K562 (cell line): Measurements from ENCODE around the gene ZNF609. TPM values are rescaled to one million over a fixed set of nuclear protein-coding genes. Genes with fewer than 3 reads are reported as not detected.

Experiments used
- ATAC-seq: fragments of 200-7000 bp; cut with Tn5 transposase; 3 replicates; pipeline ENCODE4 v1.9.1; 2020; ENCODE audit warnings: moderate library complexity
- BruUV-seq: library from RNA; stranded (reverse); fragments of 400-500 nt; replicated peaks from 2 replicates; lab custom pipeline; 2021; lab: Mats Ljungman, UMichigan
- CTCF ChIA-PET: fragments of 300-600 bp; formaldehyde crosslinking; extraction: SDS; loops from one replicate; lab custom pipeline; 2021; ENCODE audit warnings: low intra/inter-chr PET ratio; lab: Yijun Ruan, JAX
- POLR2A ChIA-PET: fragments of 300-600, 350-650 bp; sonication (Branson Sonifier 250); formaldehyde crosslinking; extraction: SDS; loops from one replicate; lab custom pipeline; 2021; ENCODE audit warnings: antibody characterized with exemption, inconsistent platforms; lab: Yijun Ruan, JAX
- DNase-seq, 4 experiments: peaks; one replicate each; pipeline versions ENCODE4 v3.0.0 to v3.0.0-alpha.2; 2011 to 2018; ENCODE audit warnings: low spot score in 3 of 4, mixed read lengths in 3 of 4; ENCODE audit errors: extremely low read depth in 1 of 4
- FAIRE-seq: peaks from 2 replicates; lab custom pipeline; 2011; peaks lifted over from hg19 to GRCh38; lab: Jason Lieb, UNC
- H2AFZ ChIP-seq: 2 replicates; pipeline ENCODE4 v1.6.0; 2011; ENCODE audit warnings: low read depth, low read length, control low read depth, inconsistent platforms
- H3K27ac ChIP-seq: fragments of 200-600 bp; 3 replicates; pipeline ENCODE4 v1.8.0; 2011; ENCODE audit warnings: low read depth, mild to moderate bottlenecking, control low read depth, inconsistent platforms, low read length, moderate library complexity, mixed read lengths; ENCODE audit errors: extremely low read depth
- H3K27me3 ChIP-seq, 2 experiments: fragments of 300-600 bp in 1 of 2; 2 replicates in 1 of 2; 3 replicates in 1 of 2; pipeline versions ENCODE4 v1.6.0 to v1.8.0; 2011; ENCODE audit warnings: inconsistent platforms in 2 of 2, low read length in 2 of 2, mild to moderate bottlenecking in 1 of 2, mixed read lengths in 1 of 2, moderate library complexity in 1 of 2; ENCODE audit not compliant: control insufficient read depth in 2 of 2, insufficient read depth in 2 of 2
- H3K36me3 ChIP-seq: fragments of 300-600 bp; 3 replicates; pipeline ENCODE4 v1.8.0; 2011; ENCODE audit warnings: mild to moderate bottlenecking, low read length, inconsistent platforms; ENCODE audit not compliant: control insufficient read depth, insufficient read depth
- H3K4me1 ChIP-seq, 2 experiments: fragments of 200-600 bp in 1 of 2; replicated peaks in 1 of 2; 2 replicates in 1 of 2; 3 replicates in 1 of 2; pipeline versions ENCODE4 v1.5.1 to v1.8.0; 2011; ENCODE audit warnings: inconsistent platforms in 2 of 2, low read length in 2 of 2, mild to moderate bottlenecking in 1 of 2, mixed read lengths in 1 of 2, moderate library complexity in 1 of 2; ENCODE audit not compliant: control insufficient read depth in 2 of 2, insufficient read depth in 2 of 2
- H3K4me2 ChIP-seq: 2 replicates; pipeline ENCODE4 v1.6.1; 2011; ENCODE audit warnings: low read length, control low read depth, inconsistent platforms, mixed read lengths; ENCODE audit not compliant: insufficient read depth
- H3K4me3 ChIP-seq: fragments of 200-600 bp; sonication (generic), shearing (Covaris generic); 2 replicates; pipeline ENCODE4 v1.5.1; 2016; ENCODE audit warnings: control low read depth, inconsistent platforms
- H3K79me2 ChIP-seq: fragments of 200-600 bp; 3 replicates; pipeline ENCODE4 v1.8.0; 2011; ENCODE audit warnings: low read length, inconsistent platforms; ENCODE audit not compliant: control insufficient read depth, insufficient read depth
- H3K9ac ChIP-seq, 2 experiments: 2 replicates each; pipeline versions ENCODE4 v1.6.0 to v1.6.1; 2011; ENCODE audit warnings: low read depth in 2 of 2, low read length in 2 of 2, control low read depth in 1 of 2, inconsistent platforms in 1 of 2, mild to moderate bottlenecking in 1 of 2, mixed read lengths in 1 of 2; ENCODE audit not compliant: insufficient read depth in 1 of 2
- H3K9me1 ChIP-seq: one replicate; pipeline ENCODE4 v1.6.0; 2011; ENCODE audit warnings: inconsistent platforms, mild to moderate bottlenecking, low read length, moderate library complexity; ENCODE audit not compliant: control insufficient read depth, insufficient read depth
- H3K9me3 ChIP-seq: replicated peaks from 2 replicates; pipeline ENCODE4 v1.5.1; 2011; ENCODE audit warnings: low read depth, low read length, inconsistent platforms; ENCODE audit not compliant: control insufficient read depth, insufficient read depth
- H4K20me1 ChIP-seq: replicated peaks from 2 replicates; pipeline ENCODE4 v1.6.1; 2011; ENCODE audit warnings: low read length, inconsistent platforms, mixed read lengths; ENCODE audit not compliant: control insufficient read depth, insufficient read depth
- ASH1L ChIP-seq: fragments of 450-650 bp; IDR thresholded peaks from 2 replicates; pipeline ENCODE4 v1.6.1; 2018; ENCODE audit warnings: borderline replicate concordance, mild to moderate bottlenecking, low read depth; ENCODE audit not compliant: partially characterized antibody
- C11orf30 ChIP-seq: fragments of 450-650 bp; IDR thresholded peaks from 2 replicates; pipeline ENCODE4 v1.6.1; 2016; ENCODE audit warnings: low read depth, mild to moderate bottlenecking
- ETV5 ChIP-seq: sonication (generic); formaldehyde crosslinking; IDR thresholded peaks from 2 replicates; pipeline ENCODE4 v1.4.0; 2020; ENCODE audit warnings: low read depth, mild to moderate bottlenecking, missing genetic modification reagents
- HMG20B ChIP-seq: fragments of 250-450 bp; sonication (Bioruptor Pico); IDR thresholded peaks from 2 replicates; pipeline ENCODE4 v1.5.0; 2021; ENCODE audit warnings: mild to moderate bottlenecking
- MEIS2 ChIP-seq: fragments of 450-650 bp; IDR thresholded peaks from 2 replicates; pipeline ENCODE4 v1.6.1; 2014; ENCODE audit warnings: mild to moderate bottlenecking; ENCODE audit not compliant: partially characterized antibody
- NR2C2 ChIP-seq, 2 experiments: fragments of 200-800 bp in 1 of 2; sonication (Bioruptor generic) in 1 of 2; sonication (generic) in 1 of 2; formaldehyde crosslinking in 1 of 2; IDR thresholded peaks; 2 replicates each; pipeline versions ENCODE4 v1.6.1 to v1.8.0; 2016 to 2022; ENCODE audit warnings: mild to moderate bottlenecking in 1 of 2, missing compliant biosample characterization in 1 of 2, missing genetic modification characterization in 1 of 2, missing genetic modification reagents in 1 of 2
- RBM14 ChIP-seq: fragments of 200-400 bp; formaldehyde crosslinking; IDR thresholded peaks from 2 replicates; pipeline ENCODE4 v1.6.1; 2018; ENCODE audit warnings: low read depth, mild to moderate bottlenecking, low read length, moderate library complexity, borderline replicate concordance; ENCODE audit not compliant: insufficient read depth
- ZNF143 ChIP-seq: sonication (generic); formaldehyde crosslinking; IDR thresholded peaks from 2 replicates; pipeline ENCODE4 v1.9.0; 2022; ENCODE audit warnings: mild to moderate bottlenecking, missing genetic modification reagents
- ZNF785 ChIP-seq: fragments of 250-450 bp; sonication (Bioruptor Pico); IDR thresholded peaks from 2 replicates; pipeline ENCODE4 v1.4.0; 2020; ENCODE audit warnings: mild to moderate bottlenecking
- WGBS: fragments of 100-300 bp; shearing (Covaris generic); methylation state at CpG from one replicate; pipeline ENCODE4 v1.1.6; 2016; ENCODE audit warnings: low coverage, mixed read lengths; ENCODE audit not compliant: insufficient coverage; ENCODE audit errors: missing lambda C conversion rate; 5-methylcytosine and 5-hydroxymethylcytosine counted together
- in situ Hi-C: fragments of 300-500 bp; cut with MboI; formaldehyde crosslinking; loops from 4 replicates; pipeline ENCODE4 v1.15.0; 2018; ENCODE audit warnings: inconsistent platforms, mixed read lengths
- intact Hi-C: fragments of 100-400 bp; cut with micrococcal nuclease; formaldehyde crosslinking; loops from 2 replicates; pipeline ENCODE4 v1.14.2; 2022
- polyA plus RNA-seq, 8 experiments: library from polyadenylated mRNA; depleted of rRNA in 4 of 8; stranded (reverse) in 5 of 8; unstranded in 3 of 8; fragments of >200 nt; fragmentation: Nextera tagmentation in 2 of 8; fragmentation: Illumina TruSeq in 1 of 8; extraction: Ambion mirVana in 2 of 8; extraction: Trizol in 1 of 8; gene quantifications; 2 replicates each; pipeline versions ENCODE4 v1.2.1 to v1.2.3, GENCODE V29; 2011 to 2014; ENCODE audit warnings: inconsistent platforms in 1 of 8, missing spikeins in 1 of 8
- total RNA-seq, 7 experiments: library from RNA; depleted of rRNA in 6 of 7; stranded (reverse); fragments of >200 nt in 6 of 7; fragmentation: Illumina TruSeq in 2 of 7; extraction: Trizol in 2 of 7; gene quantifications; 2 replicates each; pipeline versions ENCODE4 v1.2.1 to v1.2.3, GENCODE V29; 2011 to 2021; ENCODE audit warnings: low replicate concordance in 1 of 7
- TF ChIP-seq, protein P1 (sequence below), 2 experiments: fragments of 450-650 bp; conservative IDR thresholded peaks; 2 replicates each; pipeline ENCODE4 v1.6.1; 2017; ENCODE audit warnings: mild to moderate bottlenecking in 2 of 2, moderate library complexity in 2 of 2
- TF ChIP-seq, protein P2 (sequence below): fragments of 200-800 bp; sonication (Bioruptor generic); IDR thresholded peaks from 2 replicates; pipeline ENCODE4 v1.6.1; 2016; ENCODE audit warnings: missing genetic modification characterization, missing compliant biosample characterization
- TF ChIP-seq, protein P3 (sequence below): fragments of 450-650 bp; formaldehyde crosslinking; IDR thresholded peaks from 2 replicates; pipeline ENCODE4 v1.4.0; 2022; ENCODE audit warnings: missing genetic modification characterization

The ZNF609 gene
- total and polyA plus RNA-seq, 9 of the 15 experiments (the other 6 are each of a cell fraction or from before 2014, with no cell fraction given): 3.0 to 38.7 (median 17.8) TPM

DNA sequence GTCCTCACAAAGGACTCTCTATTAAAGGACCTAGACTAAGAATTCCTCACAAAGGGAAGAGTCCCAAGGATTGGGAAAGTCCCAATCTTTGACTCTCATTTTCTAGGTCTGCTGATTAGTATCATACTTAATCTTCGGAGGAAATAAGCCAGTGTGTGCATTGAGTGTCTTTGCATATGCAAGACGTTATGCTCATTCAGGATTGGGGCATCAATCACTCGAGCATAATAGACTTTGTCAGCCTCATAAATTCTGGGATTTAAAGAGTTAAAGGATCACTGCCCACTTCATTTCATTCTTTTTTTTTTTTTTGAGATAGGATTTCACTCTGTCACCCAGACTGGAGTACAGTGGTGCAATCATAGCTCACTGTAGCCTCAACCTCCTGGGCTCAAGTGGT, 160.7 kb downstream of the ZNF609 start:
- Histone ChIP-seq H3K4me2 (no peak overlapping the region), H3K9me3 (no peaks in the 10 kb centered on the region), H3K9me1 (no peaks in the 10 kb centered on the region), H2AFZ (no peak overlapping the region), H4K20me1 (peaks cover 12% of the 10 kb centered on the region; the same call in 1 of the 2 replicates), H3K4me3 (no peak overlapping the region), H3K27ac (no peak overlapping the region), H3K27me3 (no peaks in the 10 kb centered on the region), H3K36me3 (peaks cover 26% of the 10 kb centered on the region), H3K4me1 (peaks cover 6 to 31% of the 10 kb centered on the region in 2 experiments; a peak in 4 of 5 replicates), H3K79me2 (peaks cover 71% of the 10 kb centered on the region), H3K9ac (no peak overlapping the region)
- intact Hi-C loops: no loop called here
- CTCF ChIA-PET: no interaction called here
- FAIRE-seq (no peak), DNase-seq (no peak), ATAC-seq (no peak)
- WGBS: 51% methylated on average over 3 of the region's 3 CpGs
- POLR2A ChIA-PET: interaction anchor here (0.6 to 0.9 kb wide), 2 partner anchors 11 to 14 kb away, joined by 3 to 4 read pairs; no protein-coding TSS in a partner anchor
- in situ Hi-C loops: no loop called here
- TF ChIP-seq ASH1L: no peak
- no peak for TF ChIP-seq NR2C2 (CRISPR knock-in tag; IDR thresholded peaks at IDR 0.05)
- no peak for TF ChIP-seq NR2C2 (tag; IDR thresholded peaks at IDR 0.05)
- TF ChIP-seq, protein P1, sequence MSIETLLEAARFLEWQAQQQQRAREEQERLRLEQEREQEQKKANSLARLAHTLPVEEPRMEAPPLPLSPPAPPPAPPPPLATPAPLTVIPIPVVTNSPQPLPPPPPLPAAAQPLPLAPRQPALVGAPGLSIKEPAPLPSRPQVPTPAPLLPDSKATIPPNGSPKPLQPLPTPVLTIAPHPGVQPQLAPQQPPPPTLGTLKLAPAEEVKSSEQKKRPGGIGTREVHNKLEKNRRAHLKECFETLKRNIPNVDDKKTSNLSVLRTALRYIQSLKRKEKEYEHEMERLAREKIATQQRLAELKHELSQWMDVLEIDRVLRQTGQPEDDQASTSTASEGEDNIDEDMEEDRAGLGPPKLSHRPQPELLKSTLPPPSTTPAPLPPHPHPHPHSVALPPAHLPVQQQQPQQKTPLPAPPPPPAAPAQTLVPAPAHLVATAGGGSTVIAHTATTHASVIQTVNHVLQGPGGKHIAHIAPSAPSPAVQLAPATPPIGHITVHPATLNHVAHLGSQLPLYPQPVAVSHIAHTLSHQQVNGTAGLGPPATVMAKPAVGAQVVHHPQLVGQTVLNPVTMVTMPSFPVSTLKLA (conservative IDR thresholded peaks at IDR 0.05): no peak
- TF ChIP-seq ZNF785: no peak
- TF ChIP-seq ETV5 (CRISPR knock-in tag): no peak
- TF ChIP-seq, protein P2, sequence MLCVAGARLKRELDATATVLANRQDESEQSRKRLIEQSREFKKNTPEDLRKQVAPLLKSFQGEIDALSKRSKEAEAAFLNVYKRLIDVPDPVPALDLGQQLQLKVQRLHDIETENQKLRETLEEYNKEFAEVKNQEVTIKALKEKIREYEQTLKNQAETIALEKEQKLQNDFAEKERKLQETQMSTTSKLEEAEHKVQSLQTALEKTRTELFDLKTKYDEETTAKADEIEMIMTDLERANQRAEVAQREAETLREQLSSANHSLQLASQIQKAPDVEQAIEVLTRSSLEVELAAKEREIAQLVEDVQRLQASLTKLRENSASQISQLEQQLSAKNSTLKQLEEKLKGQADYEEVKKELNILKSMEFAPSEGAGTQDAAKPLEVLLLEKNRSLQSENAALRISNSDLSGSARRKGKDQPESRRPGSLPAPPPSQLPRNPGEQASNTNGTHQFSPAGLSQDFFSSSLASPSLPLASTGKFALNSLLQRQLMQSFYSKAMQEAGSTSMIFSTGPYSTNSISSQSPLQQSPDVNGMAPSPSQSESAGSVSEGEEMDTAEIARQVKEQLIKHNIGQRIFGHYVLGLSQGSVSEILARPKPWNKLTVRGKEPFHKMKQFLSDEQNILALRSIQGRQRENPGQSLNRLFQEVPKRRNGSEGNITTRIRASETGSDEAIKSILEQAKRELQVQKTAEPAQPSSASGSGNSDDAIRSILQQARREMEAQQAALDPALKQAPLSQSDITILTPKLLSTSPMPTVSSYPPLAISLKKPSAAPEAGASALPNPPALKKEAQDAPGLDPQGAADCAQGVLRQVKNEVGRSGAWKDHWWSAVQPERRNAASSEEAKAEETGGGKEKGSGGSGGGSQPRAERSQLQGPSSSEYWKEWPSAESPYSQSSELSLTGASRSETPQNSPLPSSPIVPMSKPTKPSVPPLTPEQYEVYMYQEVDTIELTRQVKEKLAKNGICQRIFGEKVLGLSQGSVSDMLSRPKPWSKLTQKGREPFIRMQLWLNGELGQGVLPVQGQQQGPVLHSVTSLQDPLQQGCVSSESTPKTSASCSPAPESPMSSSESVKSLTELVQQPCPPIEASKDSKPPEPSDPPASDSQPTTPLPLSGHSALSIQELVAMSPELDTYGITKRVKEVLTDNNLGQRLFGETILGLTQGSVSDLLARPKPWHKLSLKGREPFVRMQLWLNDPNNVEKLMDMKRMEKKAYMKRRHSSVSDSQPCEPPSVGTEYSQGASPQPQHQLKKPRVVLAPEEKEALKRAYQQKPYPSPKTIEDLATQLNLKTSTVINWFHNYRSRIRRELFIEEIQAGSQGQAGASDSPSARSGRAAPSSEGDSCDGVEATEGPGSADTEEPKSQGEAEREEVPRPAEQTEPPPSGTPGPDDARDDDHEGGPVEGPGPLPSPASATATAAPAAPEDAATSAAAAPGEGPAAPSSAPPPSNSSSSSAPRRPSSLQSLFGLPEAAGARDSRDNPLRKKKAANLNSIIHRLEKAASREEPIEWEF: no peak
- TF ChIP-seq, protein P3, sequence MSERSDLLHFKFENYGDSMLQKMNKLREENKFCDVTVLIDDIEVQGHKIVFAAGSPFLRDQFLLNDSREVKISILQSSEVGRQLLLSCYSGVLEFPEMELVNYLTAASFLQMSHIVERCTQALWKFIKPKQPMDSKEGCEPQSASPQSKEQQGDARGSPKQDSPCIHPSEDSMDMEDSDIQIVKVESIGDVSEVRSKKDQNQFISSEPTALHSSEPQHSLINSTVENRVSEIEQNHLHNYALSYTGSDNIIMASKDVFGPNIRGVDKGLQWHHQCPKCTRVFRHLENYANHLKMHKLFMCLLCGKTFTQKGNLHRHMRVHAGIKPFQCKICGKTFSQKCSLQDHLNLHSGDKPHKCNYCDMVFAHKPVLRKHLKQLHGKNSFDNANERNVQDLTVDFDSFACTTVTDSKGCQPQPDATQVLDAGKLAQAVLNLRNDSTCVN: no peak
- TF ChIP-seq C11orf30: no peak
- no peak for TF ChIP-seq HMG20B (CRISPR knock-in tag)
- TF ChIP-seq ZNF143 (CRISPR knock-in tag): no peak
- no peak for TF ChIP-seq RBM14
- TF ChIP-seq MEIS2: no peak
- BruUV-seq: no TSS peak
